HG02973 (cell line): ENCODE measurements around the gene GARRE1.

Experiments used
- ATAC-seq: cut with Tn5 transposase; IDR thresholded peaks from one replicate; pipeline ENCODE4 v1.9.1; 2021; ENCODE audit warnings: moderate library complexity; ENCODE audit not compliant: unreplicated experiment

The GARRE1 gene

GRCh38 chr19:34288381-34288780, 34.0 kb downstream of the GARRE1 start:
- ATAC-seq, result no peak

- no peak for ATAC-seq
Measured at GRCh38 chr19:34291235-34291634, 36.9 kb downstream of the GARRE1 start.

- no peak for ATAC-seq
Measured at GRCh38 chr19:34295103-34295502, 40.7 kb downstream of the GARRE1 start.

GRCh38 chr19:34298891-34299520, 44.7 kb downstream of the GARRE1 start:
- ATAC-seq, result no peak

- no peak for ATAC-seq
Measured at GRCh38 chr19:34299576-34299975, 45.2 kb downstream of the GARRE1 start.

- no peak for ATAC-seq
Measured at GRCh38 chr19:34300380-34300779, 46.0 kb downstream of the GARRE1 start.

GRCh38 chr19:34300962-34301361, 46.6 kb downstream of the GARRE1 start:
- ATAC-seq, result no peak
